Left renal cortex interstitium (tissue), 4 donors: Measurements from ENCODE around the gene RCVRN. TPM values are rescaled to one million over a fixed set of nuclear protein-coding genes. Genes with fewer than 3 reads are reported as not detected.

ENCODE experiments used
- DNase-seq, 4 donors: peaks; one replicate each; pipeline ENCODE4 v3.0.0-alpha.2; 2013; ENCODE audit warnings: low read depth in 4 of 4, low spot score in 2 of 4, missing footprints in 1 of 4
- polyA plus RNA-seq, 4 donors: library from polyadenylated mRNA; unstranded; fragments of 120-200 nt; gene quantifications; one replicate each; pipeline ENCODE4 v1.2.1, GENCODE V29; 2013; ENCODE audit not compliant: insufficient read length in 4 of 4

Gene RCVRN
- polyA plus RNA-seq, 4 donors: 0.06 to 0.43 (median 0.14) TPM; not detected in 1

DNA sequence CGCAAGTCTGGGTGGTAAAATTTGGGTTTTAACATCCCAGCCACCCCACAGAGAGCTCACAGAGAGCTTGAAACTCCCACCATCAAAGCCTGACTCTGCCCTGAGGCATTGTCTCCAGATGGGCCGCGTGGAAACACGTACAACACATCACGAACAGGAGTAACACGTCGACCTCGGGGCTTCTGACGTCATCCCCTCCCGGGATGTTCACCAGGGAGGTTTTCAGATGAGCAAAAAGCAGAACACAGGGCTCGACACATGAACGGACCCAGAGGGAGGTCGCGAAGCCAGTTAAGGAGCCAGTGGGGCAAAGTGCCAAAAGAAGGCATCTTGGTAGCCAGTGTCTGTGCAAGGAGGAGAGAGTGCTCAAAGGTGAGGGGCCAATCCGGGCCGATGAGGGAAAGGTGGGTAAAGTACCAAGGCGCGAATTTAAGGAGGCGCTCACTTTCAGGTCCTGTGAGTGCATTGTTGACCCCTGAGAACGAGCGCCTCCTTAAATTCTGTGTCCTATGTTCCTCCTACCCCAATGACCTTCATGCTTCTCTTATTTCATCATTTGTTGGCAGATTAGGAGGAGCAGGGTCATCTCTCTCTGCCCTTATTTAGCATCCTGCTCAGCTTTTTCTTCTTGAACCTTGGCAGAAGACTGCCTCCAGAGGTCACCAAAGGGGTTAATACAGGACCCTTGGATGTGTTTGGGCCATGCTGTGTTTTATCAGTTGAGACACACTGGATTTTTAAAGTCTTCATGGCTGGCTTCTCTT, 5.6 kb downstream of the RCVRN start:
- no peak for DNase-seq

DNA sequence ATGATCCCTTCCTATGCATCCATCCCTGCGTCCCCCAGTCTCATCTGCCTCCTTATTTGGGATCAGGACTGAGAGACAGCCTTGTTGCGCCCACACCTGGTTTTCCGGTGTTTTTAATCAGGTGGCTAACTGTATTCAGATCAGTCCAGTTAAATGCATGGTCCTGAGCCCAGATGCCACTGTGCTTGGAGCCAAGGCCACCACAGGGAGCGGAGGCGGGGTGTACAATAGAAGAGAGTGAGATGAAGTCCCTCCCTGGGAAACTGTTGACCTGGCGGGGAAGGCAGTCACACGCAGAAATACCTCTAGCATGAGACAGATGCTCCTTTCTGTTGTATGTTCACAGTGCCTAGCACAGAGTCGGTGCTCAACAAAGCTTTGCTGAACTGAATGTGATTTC, 6.3 kb downstream of the RCVRN start:
- no peak for DNase-seq

DNA sequence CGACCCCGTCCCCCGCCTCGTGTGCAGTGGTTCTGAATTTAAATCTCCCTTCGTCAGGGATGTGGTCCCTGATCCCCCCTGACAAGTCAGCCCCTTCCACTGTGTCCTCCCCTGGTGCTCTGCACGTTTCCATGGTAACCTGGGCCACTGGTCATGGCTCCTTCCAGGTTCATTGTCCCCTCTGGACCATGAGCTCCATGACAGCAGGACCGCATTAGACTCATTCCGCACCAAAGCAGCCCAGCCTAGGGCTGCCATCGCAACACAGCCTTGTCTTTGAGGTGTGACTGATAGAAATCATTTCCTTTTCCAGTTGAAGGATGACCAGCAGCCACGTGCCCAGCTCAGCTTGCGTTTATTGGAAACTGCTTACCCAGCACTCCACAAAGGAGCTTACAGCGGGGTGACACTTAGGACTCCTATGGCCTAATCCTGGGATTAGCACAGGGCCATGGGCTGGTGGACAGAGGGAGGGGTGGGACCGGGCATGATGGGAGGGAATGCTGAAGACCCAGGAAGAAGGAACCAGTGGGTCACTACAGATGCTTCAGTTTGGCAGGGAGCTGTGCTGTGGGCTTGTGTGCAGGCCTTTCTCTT, 7.6 kb downstream of the RCVRN start:
- no peak for DNase-seq

DNA sequence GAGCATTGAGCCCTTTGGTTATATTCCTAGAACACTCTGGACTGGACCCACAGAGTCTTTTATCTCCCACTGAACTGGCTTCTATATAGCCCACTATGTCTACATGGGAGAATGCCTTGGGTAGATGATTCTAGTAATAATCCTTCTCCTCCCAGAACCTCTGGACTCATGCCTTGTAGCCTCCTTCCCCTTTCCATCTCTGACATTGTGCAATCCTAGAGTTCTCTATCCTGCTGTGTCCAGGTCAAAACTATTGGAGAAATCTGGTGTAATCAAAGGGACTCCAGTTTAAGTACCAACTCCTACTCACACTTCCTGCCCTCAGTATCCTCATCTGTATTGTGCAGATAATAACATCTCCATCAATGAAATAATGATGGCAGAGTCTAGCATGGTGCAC, 9.1 kb downstream of the RCVRN start:
- DNase-seq: no peak

DNA sequence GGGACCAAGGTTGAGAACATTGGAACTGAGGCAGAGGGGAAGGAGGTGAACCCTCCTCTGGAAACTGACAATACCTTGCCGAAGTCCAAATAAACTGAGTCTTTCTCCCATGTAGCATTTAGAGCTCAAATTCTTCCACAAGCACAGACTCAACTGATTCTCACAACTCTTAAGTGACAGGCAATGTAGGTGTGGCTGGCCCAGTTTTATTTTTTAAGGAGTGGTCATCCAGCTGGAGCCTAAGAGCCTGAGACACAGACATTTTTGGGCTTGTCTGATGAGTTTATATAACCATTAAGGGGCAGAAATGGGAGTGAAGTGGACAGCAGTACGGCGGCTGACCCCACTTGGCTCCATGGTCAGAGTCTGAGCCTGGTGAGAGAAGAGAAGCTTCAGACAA, 10.8 kb downstream of the RCVRN start:
- DNase-seq: no peak

DNA sequence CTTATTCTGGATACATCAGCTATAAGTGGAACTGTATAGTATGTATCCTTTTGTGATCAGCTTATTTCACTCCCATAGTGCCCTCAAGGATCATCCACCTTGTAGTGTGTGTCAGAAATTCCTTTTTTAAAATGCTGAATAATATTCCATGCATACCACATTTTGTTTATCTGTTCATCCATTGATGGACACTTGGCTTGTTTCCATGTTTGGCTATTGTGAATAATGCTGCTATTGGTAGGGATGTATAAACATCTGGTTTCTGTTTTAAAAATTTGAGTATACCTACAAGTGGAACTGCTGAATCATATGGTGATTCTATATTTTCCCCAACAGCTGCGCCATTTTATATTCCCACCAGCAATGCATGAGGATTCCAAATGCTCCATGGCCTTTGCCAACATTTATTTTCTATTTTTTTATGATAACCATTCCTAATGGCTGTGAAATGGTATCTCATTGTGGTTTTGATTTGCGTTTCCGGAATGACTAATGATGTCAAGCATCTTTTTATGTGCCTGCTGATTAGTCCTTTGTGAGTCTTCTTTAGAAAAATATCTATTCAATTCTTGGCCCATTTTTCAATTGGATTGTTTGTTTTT, 11.6 kb downstream of the RCVRN start:
- no peak for DNase-seq

DNA sequence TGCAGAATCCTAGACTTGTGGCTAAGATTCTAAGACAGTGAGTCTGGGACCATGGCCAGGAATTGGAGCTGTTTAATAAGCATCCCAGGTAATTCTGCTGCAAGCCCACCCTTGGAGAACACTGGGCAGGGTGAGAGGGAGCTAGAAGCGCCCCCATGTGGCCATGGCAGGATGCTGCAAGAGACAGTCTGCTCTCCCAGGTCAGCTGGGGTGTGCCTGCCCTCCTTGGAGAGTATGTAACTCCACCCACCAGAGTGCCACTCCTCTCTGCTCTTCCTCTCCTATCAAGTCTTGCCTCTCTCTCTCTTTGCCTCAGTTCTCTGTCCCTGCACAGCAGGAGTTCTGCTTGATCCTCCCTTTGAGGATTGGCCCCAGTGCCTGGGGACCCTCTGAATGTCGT, 14.9 kb downstream of the RCVRN start:
- no peak for DNase-seq

DNA sequence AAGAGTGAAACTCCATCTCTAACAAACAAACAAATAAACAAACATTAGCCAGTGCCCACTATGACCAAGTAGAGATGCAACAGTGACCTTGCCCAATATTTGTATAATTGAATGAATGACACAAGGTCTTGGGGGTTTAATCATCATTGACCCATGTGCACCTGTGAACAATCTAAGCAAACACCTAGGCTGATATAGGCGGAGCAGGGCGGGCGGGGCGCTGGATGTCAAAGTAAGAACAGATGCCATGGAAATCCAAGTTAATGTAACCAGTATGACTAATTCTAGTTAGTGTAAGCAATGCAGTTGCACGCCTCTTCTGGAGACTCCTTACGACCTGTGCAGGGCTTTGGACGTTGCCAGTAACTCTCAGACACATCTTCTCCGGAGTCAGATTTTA, 17.6 kb downstream of the RCVRN start:
- no peak for DNase-seq

DNA sequence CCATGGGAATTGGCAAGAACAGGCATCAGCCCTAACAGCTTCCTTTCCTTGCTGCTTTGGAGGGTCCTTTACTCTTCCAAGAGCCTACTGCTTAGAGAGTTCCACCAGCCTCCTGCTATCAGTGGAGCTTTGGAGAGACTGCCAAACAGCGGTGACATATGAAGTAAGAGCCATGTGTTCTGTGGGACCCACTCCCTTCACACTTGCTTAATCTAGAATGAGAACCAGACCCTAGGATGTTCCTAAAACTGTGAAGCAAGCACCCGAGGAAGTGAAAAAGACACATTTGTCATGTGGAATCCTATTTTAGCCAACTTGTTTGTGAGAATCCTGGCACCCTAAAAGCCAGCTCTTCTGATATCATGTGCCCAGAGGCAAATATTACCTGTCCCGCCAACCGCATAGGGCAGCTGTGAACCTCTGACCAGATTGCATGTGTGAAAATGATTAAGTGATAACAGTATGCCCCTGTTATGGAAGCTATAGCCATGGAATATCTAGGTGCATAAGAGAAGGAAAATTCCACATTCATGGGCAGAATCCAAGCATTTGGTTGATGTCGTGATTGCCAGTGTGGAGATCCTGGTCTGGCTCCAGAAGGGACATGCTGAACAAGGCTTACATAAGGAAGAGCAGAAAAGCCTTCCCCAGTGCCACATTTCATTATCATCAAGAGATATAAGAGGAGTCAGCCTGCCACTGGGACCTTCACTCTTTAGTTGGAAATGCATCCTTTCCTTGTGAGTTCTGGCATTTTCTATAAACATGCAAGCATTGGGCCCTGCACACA, 18.7 kb downstream of the RCVRN start:
- no peak for DNase-seq

DNA sequence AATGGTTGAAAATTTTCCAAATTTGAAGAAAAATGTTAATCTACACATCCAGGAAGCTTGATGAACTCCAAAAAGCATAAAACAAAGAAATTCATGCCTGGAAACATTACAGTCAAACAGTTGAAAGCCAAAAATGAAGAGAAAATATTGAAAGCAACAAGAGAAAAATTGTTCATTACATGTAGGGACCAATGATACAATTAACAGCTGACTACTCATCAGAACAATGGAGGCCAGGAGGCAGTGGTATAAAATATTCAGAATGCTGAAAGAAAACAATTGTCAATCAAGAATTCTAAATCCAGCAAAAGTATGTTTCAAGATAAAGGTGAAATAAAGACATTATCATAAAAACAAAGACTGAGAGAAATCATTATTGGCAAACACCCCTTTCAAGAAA, 21.6 kb downstream of the RCVRN start:
- DNase-seq: no peak

DNA sequence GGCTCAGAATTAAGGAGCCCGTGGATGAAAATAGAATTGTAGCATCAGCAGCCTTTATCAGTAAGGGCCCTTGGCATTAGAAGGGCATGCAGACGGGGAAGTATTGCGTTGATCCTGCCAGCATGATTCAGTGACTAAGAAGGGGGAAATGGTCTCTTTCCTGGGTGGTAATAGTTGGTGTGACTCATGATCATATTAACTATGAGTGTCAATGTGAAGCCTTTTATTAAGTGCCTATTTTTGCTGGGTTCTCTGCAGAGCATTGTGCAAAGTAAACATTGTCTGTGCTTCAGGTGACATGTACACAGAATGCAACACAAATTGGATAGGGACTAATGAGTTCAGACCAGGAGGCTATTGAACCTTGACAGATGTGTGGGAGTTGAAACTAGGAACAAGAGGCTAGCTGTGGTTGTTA, 24.5 kb downstream of the RCVRN start:
- no peak for DNase-seq

DNA sequence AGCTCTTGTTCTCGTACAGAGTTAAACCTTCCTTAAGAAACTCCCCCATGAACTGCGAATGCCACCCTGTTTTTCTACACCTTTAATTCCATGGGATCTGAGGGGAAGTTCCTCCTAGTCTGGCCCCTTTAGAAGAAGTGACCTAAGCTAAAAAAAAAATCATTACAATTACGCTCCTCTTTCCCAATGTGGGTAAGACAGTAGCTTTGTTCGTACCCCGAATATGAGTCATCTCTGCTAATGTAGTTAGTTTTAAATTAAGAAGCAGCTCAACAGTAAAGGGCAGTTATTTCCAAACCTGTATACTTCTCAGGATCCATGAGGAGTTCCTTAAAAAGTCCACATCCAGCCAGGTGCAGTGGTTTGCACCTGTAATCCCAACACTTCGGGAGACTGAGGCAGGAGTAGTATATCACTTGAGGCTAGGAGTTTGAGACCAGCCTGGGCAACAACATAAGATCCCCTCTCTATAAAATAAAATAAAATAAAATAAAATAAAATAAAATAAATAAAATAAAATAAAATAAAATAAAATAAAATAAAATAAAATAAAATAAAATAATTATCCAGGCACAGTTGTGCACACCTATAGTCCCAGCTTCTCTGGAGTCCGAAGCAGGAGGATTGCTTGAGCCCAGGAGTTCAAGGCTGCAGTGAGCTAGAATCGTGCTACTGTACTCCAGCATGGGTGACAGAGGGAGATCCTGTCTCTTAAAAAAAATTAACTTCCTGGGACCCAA, 26.1 kb downstream of the RCVRN start:
- no peak for DNase-seq

DNA sequence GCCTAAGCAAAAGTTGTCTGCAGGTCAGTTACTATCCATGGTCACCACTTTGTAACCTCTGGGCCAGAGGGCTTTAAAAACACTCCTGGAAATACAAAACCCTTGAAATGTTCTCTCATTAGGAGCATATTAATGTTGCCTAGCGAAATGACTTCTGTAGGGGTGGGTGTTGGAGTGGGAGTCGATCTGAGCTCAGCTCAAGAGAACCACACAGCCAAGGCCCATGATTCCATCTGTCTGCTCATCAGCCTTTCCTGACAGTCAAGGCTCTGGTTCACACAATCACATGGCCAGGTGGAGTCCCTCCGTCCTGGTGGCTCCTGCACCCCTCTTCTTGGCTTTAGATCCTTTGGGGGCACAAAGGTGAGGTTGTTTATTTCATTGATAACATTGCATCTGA, 26.7 kb downstream of the RCVRN start:
- no peak for DNase-seq

DNA sequence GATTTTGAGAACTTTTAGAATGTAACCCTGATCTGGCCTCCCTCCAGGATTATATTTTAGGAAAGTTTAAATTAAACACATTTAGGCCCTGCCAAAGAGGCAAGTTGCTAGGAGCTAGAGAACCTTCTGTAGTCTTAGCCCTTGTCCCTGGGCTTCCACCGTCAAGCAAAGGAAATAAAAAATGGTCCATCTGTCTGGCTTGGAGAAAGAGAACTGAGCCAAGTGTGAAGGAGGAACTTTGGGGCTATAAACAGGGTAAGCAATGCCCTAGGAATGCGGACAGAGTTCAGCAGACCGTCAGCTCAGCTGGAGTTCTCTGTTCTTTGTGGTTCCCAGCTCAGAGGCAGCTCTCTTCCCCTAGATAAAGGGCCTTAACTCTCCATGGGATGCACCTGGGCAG, 29.6 kb downstream of the RCVRN start:
- DNase-seq: no peak

DNA sequence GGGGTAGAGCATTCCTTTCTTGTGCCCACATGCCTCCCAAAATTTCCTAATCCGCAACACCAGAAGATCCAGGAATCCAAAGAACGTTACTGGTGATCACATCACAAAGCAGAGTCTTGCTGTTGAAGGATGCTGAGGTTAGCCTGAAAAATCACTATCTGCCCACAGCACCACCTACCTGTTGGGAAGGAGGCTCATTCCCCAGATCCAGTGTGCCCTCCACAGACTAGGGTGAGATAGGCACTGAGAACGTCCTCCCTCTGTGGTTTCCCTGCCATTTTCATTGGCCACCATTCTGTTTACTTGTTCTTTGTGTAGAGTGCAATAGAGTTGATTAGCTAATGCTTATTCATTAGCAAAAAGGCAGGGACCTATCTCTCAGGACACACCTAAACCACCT, 30.3 kb downstream of the RCVRN start:
- no peak for DNase-seq

DNA sequence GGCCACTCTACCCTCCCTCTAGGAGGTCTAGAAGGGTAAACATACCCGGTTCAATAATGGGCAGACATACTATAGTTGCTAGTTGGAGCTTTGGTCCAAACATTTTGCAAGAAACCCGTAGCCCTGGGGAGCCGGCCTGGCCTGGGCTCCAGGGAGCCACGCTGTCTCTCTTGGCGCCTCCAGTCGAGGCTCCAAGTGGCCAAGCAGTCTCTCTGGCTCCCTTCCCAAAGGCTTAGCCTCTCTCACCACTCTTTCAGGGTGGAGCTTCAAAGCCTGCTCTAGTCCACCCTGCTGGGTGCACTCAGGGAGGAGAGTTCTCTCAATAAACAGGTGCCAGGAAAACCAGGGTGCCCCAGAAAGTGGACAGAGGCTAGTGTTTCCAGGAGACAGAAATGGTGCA, 32.2 kb downstream of the RCVRN start:
- no peak for DNase-seq

DNA sequence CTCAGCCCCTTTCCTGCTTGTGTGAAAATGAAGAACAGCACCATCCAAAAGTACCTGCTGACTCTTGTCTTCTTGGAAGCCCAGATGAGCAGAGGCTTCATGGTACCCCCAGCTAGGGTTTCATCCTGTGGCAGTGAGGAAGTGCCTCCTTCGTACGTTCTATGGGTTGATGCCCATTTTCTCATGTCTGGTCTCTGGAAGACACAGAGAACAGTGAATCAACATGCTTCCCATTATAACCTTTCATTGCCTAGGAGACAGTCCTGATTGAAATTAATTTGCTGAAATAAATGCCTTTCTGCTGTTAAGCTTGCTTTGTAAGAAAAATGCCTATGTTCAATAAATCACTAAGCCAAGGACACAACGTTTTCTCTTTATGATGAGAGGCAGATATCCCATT, 36.5 kb downstream of the RCVRN start:
- no peak for DNase-seq

DNA sequence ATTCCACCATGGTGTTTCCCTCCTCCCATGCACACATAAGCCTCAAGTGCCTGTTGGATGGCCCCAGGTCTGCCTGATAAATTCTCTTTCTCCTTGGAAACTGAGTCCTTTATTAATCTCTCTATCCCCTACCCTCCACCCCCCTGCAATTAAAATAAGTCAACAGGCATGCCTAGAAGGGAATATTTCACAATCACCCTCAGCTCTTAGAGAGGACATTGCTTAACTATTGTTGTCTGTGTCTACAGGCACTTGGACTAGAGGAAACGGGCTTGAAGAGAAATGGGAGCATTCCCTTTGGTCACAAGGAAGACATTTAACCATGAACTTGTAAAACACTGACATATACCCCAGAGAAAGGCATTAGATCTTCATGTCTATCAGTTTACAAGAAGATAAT, 39.5 kb downstream of the RCVRN start:
- no peak for DNase-seq

DNA sequence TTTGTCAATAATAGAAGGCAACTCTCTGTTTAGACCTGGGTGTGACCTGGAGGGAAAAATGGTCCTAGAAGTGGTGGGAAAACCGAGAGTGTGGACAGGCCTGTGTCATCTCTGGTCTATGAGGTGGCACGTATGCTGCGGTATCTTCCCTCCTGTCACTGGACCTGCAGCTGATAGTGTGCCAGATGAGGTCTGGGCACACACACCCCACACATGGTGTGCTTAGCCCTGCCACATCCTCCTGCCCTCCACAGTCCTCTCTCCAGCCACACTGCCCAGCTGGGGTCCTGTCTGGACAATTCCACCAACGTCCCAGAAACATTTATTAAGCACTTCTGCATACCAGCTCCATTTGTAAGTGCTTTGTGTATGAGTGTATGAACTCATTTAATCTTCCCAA, 42.1 kb downstream of the RCVRN start:
- no peak for DNase-seq

DNA sequence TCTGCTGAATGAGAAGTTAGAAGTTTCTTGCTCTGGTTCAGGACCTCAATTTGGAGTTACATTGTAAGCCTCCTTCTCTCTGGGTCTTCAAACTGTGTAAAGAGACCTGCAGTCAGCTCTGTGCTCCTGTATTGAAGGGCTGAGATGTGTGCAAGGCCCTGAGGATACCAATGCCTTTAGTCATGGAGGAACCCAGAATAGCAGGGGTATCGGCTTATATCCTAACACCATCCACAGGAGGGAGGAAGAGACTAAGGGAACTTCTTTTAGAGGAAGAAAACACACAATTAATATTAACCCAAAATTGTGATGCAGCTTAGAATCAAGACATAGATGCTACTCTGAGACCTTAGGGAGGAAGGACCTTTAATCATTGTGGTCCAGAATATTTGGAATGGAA, 42.9 kb downstream of the RCVRN start:
- DNase-seq: no peak

DNA sequence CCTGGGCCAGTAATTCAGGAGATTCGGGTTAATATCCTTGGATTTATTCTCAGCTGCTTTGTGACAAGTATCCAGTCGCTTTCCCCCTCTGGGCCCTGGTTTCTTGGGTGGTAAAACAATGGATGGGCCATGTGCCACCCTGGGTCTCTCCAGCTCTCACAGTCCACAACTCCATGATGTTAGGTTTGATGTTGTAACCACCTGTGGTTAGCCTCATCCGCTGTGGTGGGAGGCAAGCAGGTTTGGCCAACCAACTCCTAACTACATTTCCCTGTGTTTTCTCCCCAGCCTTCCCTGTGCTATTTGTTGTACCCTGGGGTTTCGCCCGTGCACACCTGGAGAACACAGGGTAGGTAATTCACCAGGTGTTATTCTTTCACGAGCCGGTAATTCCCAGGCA, 44.2 kb downstream of the RCVRN start:
- DNase-seq: no peak
